ENCODE results near the gene MAS1.

- TF ChIP-seq CTCF (conservative IDR thresholded peaks at IDR 0.05; ENCODE audit: low read depth, low read length): no peak
- no peak for TF ChIP-seq EZH2 (IDR thresholded peaks at IDR 0.05; ENCODE audit: borderline replicate concordance, low read depth, low read length, poor library complexity, severe bottlenecking)
Observed at GRCh38 chr6:159919011-159919511, 28.3 kb downstream of the MAS1 start.

All from A673 (cell line).